PC-9 (cell line): ENCODE results near the gene MCEMP1. TPM values are rescaled to one million over a fixed set of nuclear protein-coding genes. Genes with fewer than 3 reads are reported as not detected.

ENCODE experiments used
- BruUV-seq: library from RNA; stranded (reverse); fragments of 400-500 nt; replicated peaks from 2 replicates; lab custom pipeline; 2021; lab: Mats Ljungman, UMichigan
- CTCF ChIA-PET: fragments of 300-600 bp; sonication (Branson Sonifier 250); formaldehyde crosslinking; loops from one replicate; lab custom pipeline; 2022; ENCODE audit warnings: antibody characterized with exemption; lab: Charles Lee
- POLR2A ChIA-PET: fragments of 300-600 bp; sonication (Branson Sonifier 250); formaldehyde crosslinking; loops from one replicate; lab custom pipeline; 2022; ENCODE audit warnings: antibody characterized with exemption; ENCODE audit not compliant: unreplicated experiment; lab: Charles Lee
- DNase-seq, 2 experiments: peaks; one replicate each; pipeline versions ENCODE4 v3.0.0 to v3.0.0-alpha.2; 2015 to 2022; ENCODE audit warnings: mixed read lengths in 1 of 2
- H2AFZ ChIP-seq: fragments of 200-600 bp; sonication (generic); 2 replicates; pipeline ENCODE4 v1.8.1; 2017; ENCODE audit warnings: antibody characterized with exemption
- H3F3A ChIP-seq: fragments of 200-600 bp; sonication (generic); 2 replicates; pipeline ENCODE4 v1.8.1; 2017; ENCODE audit warnings: antibody characterized with exemption, mild to moderate bottlenecking, low read depth; ENCODE audit not compliant: insufficient read depth
- H3K27ac ChIP-seq: fragments of 200-600 bp; sonication (generic); 2 replicates; pipeline ENCODE4 v1.6.1; 2016; ENCODE audit warnings: mixed run types
- H3K27me3 ChIP-seq: fragments of 200-600 bp; sonication (generic); 2 replicates; pipeline ENCODE4 v1.6.1; 2016; ENCODE audit warnings: low read depth, mixed run types; ENCODE audit not compliant: insufficient read depth
- H3K36me3 ChIP-seq: fragments of 200-600 bp; sonication (generic); 2 replicates; pipeline ENCODE4 v1.6.1; 2016; ENCODE audit warnings: low read depth, mixed run types
- H3K4me1 ChIP-seq: fragments of 200-600 bp; sonication (generic); replicated peaks from 2 replicates; pipeline ENCODE4 v1.6.1; 2016; ENCODE audit warnings: mixed run types; ENCODE audit not compliant: insufficient read depth
- H3K4me2 ChIP-seq: fragments of 200-600 bp; sonication (generic); 2 replicates; pipeline ENCODE4 v1.6.1; 2017; ENCODE audit warnings: mixed run types
- H3K4me3 ChIP-seq: fragments of 200-600 bp; sonication (generic); 2 replicates; pipeline ENCODE4 v1.6.1; 2016; ENCODE audit warnings: mixed run types
- H3K79me2 ChIP-seq: fragments of 200-600 bp; sonication (generic); 2 replicates; pipeline ENCODE4 v1.6.1; 2017; ENCODE audit warnings: low read depth, mixed run types
- H3K9me2 ChIP-seq: fragments of 200-600 bp; sonication (generic); 2 replicates; pipeline ENCODE4 v1.8.1; 2017; ENCODE audit warnings: mild to moderate bottlenecking; ENCODE audit not compliant: insufficient read depth
- H3K9me3 ChIP-seq: fragments of 200-600 bp; sonication (generic); 2 replicates; pipeline ENCODE4 v1.8.1; 2016; ENCODE audit warnings: low read depth; ENCODE audit not compliant: insufficient read depth
- H4K20me1 ChIP-seq: fragments of 200-600 bp; sonication (generic); 2 replicates; pipeline ENCODE4 v1.8.1; 2017; ENCODE audit not compliant: insufficient read depth
- CTCF ChIP-seq: fragments of 200-600 bp; sonication (generic); conservative IDR thresholded peaks from 2 replicates; pipeline ENCODE4 v1.6.1; 2017; ENCODE audit warnings: mixed run types, antibody characterized with exemption, mild to moderate bottlenecking, moderate library complexity
- EZH2 ChIP-seq: fragments of 200-600 bp; sonication (generic); IDR thresholded peaks from 2 replicates; pipeline ENCODE4 v1.8.0; 2017; ENCODE audit warnings: antibody characterized with exemption, low read depth
- intact Hi-C: fragments of 100-400 bp; cut with micrococcal nuclease; formaldehyde crosslinking; loops from one replicate; pipeline ENCODE4 v1.10.0; 2022; ENCODE audit not compliant: unreplicated experiment
- total RNA-seq: library from RNA; stranded (reverse); gene quantifications from 2 replicates; pipeline ENCODE4 v1.2.3, GENCODE V29; 2021

The MCEMP1 gene
- total RNA-seq, 1 experiment from 2014 or later = not detected

GRCh38 chr19:7636691-7637373 lies 40.1 kb upstream of the MCEMP1 start, which contains the start of gene STXBP2:
Gene STXBP2 (plus strand): TSS chr19:7637110. CDS start chr19:7637150, 40 bp downstream.
- Histone ChIP-seq H3K4me2 (peak within 1 kb of the TSS; percentile 71), H4K20me1 (peaks cover 13% of the 10 kb centered on the region), H3F3A (peaks cover 46% of the 10 kb centered on the region), H3K27ac (peak within 1 kb of the TSS; percentile 37), H2AFZ (peak within 1 kb of the TSS; percentile 86), H3K9me3 (no peaks in the 10 kb centered on the region; the same call in 1 of the 2 replicates), H3K4me1 (peaks cover 11% of the 10 kb centered on the region; the same call in 1 of the 2 replicates), H3K79me2 (peaks cover 33% of the 10 kb centered on the region), H3K4me3 (peak within 1 kb of the TSS; percentile 89), H3K9me2 (no peaks in the 10 kb centered on the region), H3K36me3 (no peaks in the 10 kb centered on the region), H3K27me3 (no peaks in the 10 kb centered on the region)
- TF ChIP-seq EZH2 (no peak), CTCF (no peak)
- ChIA-PET POLR2A (no interaction called here), CTCF (interaction anchor here (1.1 kb wide), 1 partner anchor 163 kb away, joined by 3 read pairs; no protein-coding TSS in a partner anchor)
- BruUV-seq = no TSS peak
- DNase-seq = peak; percentile 69 to 89
- intact Hi-C loops = no loop called here

GRCh38 chr19:7637374-7638256 lies 39.3 kb upstream of the MCEMP1 start:
- CTCF ChIA-PET = interaction anchor here (0.6 to 1.1 kb wide), 2 partner anchors 162 to 170 kb away, joined by 3 to 5 read pairs; no protein-coding TSS in a partner anchor
- Histone ChIP-seq H3K27me3 (no peaks in the 10 kb centered on the region), H3K36me3 (no peaks in the 10 kb centered on the region), H3K4me3 (peak overlapping the region; percentile 89), H3K79me2 (peaks cover 30% of the 10 kb centered on the region), H2AFZ (peak overlapping the region; percentile 86), H3K4me2 (peak overlapping the region; percentile 71), H3K9me2 (no peaks in the 10 kb centered on the region), H3K4me1 (peaks cover 11% of the 10 kb centered on the region; the same call in 1 of the 2 replicates), H4K20me1 (peaks cover 13% of the 10 kb centered on the region), H3K27ac (peak overlapping the region; percentile 37), H3K9me3 (no peaks in the 10 kb centered on the region; the same call in 1 of the 2 replicates), H3F3A (peaks cover 46% of the 10 kb centered on the region)
- BruUV-seq = TSS peak; percentile 25
- POLR2A ChIA-PET = interaction anchor here (0.7 kb wide), 1 partner anchor 283 kb away, joined by 3 read pairs; no protein-coding TSS in a partner anchor
- TF ChIP-seq CTCF (no peak), EZH2 (no peak)
- intact Hi-C loops = no loop called here
- DNase-seq = peak in 1 of 2 experiments; percentile 41

- Histone ChIP-seq H4K20me1 (peaks cover 13% of the 10 kb centered on the region), H3K9me3 (no peaks in the 10 kb centered on the region; the same call in 1 of the 2 replicates), H3K79me2 (peaks cover 30% of the 10 kb centered on the region), H3K9me2 (no peaks in the 10 kb centered on the region), H3F3A (peaks cover 46% of the 10 kb centered on the region), H3K4me2 (no peak overlapping the region), H3K27me3 (no peaks in the 10 kb centered on the region), H3K4me1 (peaks cover 11% of the 10 kb centered on the region; the same call in 1 of the 2 replicates), H3K27ac (no peak overlapping the region), H3K36me3 (no peaks in the 10 kb centered on the region), H3K4me3 (no peak overlapping the region), H2AFZ (no peak overlapping the region)
- ChIA-PET CTCF (no interaction called here), POLR2A (no interaction called here)
- intact Hi-C loops = no loop called here
- no TSS peak for BruUV-seq
- DNase-seq = no peak
- TF ChIP-seq EZH2 (no peak), CTCF (no peak)
These were observed 38.0 kb upstream of the MCEMP1 start for GRCh38 chr19:7638802-7639465.
